Adrenal gland (tissue), 12 donors: Measurements from ENCODE around the gene CAT. TPM values are rescaled to one million over a fixed set of nuclear protein-coding genes. Genes with fewer than 3 reads are reported as not detected.

Source experiments
- DNase-seq, 7 donors: peaks; one replicate each; pipeline ENCODE4 v3.0.0-alpha.2; 2019 to 2020
- H3K27ac ChIP-seq, 5 donors: fragments of 200-600 bp; sonication (generic) in 4 of 5; 1 replicate in 3 of 5; 2 replicates in 2 of 5; pipeline versions ENCODE4 v1.5.1 to v1.8.0; 2016 to 2020; ENCODE audit warnings: mild to moderate bottlenecking in 1 of 5
- H3K27me3 ChIP-seq: fragments of 200-600 bp; 2 replicates; pipeline ENCODE4 v1.8.0; 2021
- H3K36me3 ChIP-seq, 2 donors: fragments of 200-600 bp; replicated peaks in 1 of 2; 1 replicate in 1 of 2; 2 replicates in 1 of 2; pipeline versions ENCODE4 v1.5.1 to v1.8.0; 2018 to 2022
- H3K4me1 ChIP-seq, 2 donors: fragments of 200-600 bp; replicated peaks in 1 of 2; 1 replicate in 1 of 2; 2 replicates in 1 of 2; pipeline versions ENCODE4 v1.5.1 to v1.8.0; 2018 to 2021
- H3K4me3 ChIP-seq, 4 donors: fragments of 200-600 bp; sonication (generic) in 3 of 4; one replicate each; pipeline ENCODE4 v1.5.1; 2016 to 2018
- H3K9me3 ChIP-seq, 3 donors: fragments of 200-600 bp; sonication (generic) in 1 of 3; replicated peaks in 1 of 3; 1 replicate in 2 of 3; 2 replicates in 1 of 3; pipeline versions ENCODE4 v1.5.1 to v1.8.0; 2016 to 2021
- CTCF ChIP-seq, 6 experiments: fragments of 450-650 bp in 4 of 6; fragments of 200-600 bp in 2 of 6; sonication (generic) in 1 of 6; IDR thresholded peaks; 1 replicate in 5 of 6; 2 replicates in 1 of 6; pipeline versions ENCODE4 v1.5.1 to v1.8.0; 2016 to 2021; ENCODE audit warnings: antibody characterized with exemption in 6 of 6, mild to moderate bottlenecking in 2 of 6, moderate library complexity in 1 of 6
- POLR2A ChIP-seq, 2 donors: fragments of 450-650 bp; IDR thresholded peaks; one replicate each; pipeline ENCODE4 v1.6.1; 2017; ENCODE audit warnings: antibody characterized with exemption in 2 of 2, mild to moderate bottlenecking in 2 of 2, moderate library complexity in 1 of 2
- WGBS, 4 donors: extraction: QIAGEN DNeasy Blood & Tissue Kit in 2 of 4; methylation state at CpG; one replicate each; pipeline versions ENCODE4 v1.1.5 to v1.1.7; 2013 to 2017; 5-methylcytosine and 5-hydroxymethylcytosine counted together
- intact Hi-C, 2 donors: fragments of 100-400 bp; cut with DNase I; formaldehyde crosslinking; loops; one replicate each; pipeline versions ENCODE4 v1.14.1 to v1.15.0; 2022 to 2023
- polyA plus RNA-seq, 3 donors: library from polyadenylated mRNA; stranded (reverse); fragments of 200-250 nt in 2 of 3; fragments of 350-450 nt in 1 of 3; fragmentation: Illumina TruSeq in 1 of 3; extraction: RNeasy Lipid Tissue Mini Kit (QIAGEN cat#74804) in 1 of 3; gene quantifications; one replicate each; pipeline ENCODE4 v1.2.3, GENCODE V29; 2013 to 2014
- total RNA-seq, 9 donors: library from RNA; depleted of rRNA in 4 of 9; stranded (reverse); fragments of >200 nt in 4 of 9; fragments of 120-200 nt in 1 of 9; fragmentation: NEBNext Ultra II Directional in 1 of 9; extraction: Animal tissue kit (Norgen Biotek cat#: 25700) in 1 of 9; gene quantifications; one replicate each; pipeline versions ENCODE4 v1.1.0 to v1.2.4, GENCODE V29; 2013 to 2023
- donor health status: healthy with polysubstance abuse.
- donor health status: Bipolar disorder and iron deficiency.
- donor health status: DM: yes; HTN: yes; CAD: no.
- donor health status: DM: no; HTN: no; CAD: no.
- donor health status: DM: no; HTN: no; CAD: no.
- donor health status: DM: yes; HTN: yes; CAD: no.

Gene CAT
- total and polyA plus RNA-seq, 12 donors = 45.8 to 302 (median 209) TPM

- H3K4me1 ChIP-seq = no peaks in the 10 kb centered on the region
- no peaks in the 10 kb centered on the region for H3K36me3 ChIP-seq
- intact Hi-C loops = no loop called here
- peaks cover 0 to 12% (median 0%) of the 10 kb centered on the region in 3 donors for H3K9me3 ChIP-seq
- no peak overlapping the region for H3K27ac ChIP-seq
- WGBS, 4 donors = 64 to 98% (median 77%) methylated on average over 3 of the region's 3 CpGs
- H3K4me3 ChIP-seq = no peak overlapping the region
- no peak for TF ChIP-seq CTCF (IDR thresholded peaks at IDR 0.05)
- no peak for TF ChIP-seq POLR2A (IDR thresholded peaks at IDR 0.05)
- no peaks in the 10 kb centered on the region for H3K27me3 ChIP-seq
- DNase-seq = no peak
These were observed 27.6 kb upstream of the CAT start for GRCh38 chr11:34411111-34411510.

- H3K27me3 ChIP-seq = no peaks in the 10 kb centered on the region
- no peak for DNase-seq
- no peak for TF ChIP-seq POLR2A (IDR thresholded peaks at IDR 0.05)
- no peak for TF ChIP-seq CTCF (IDR thresholded peaks at IDR 0.05)
- H3K9me3 ChIP-seq = peaks cover 0 to 12% (median 0%) of the 10 kb centered on the region in 3 donors
- H3K4me3 ChIP-seq = no peak overlapping the region
- H3K4me1 ChIP-seq = no peaks in the 10 kb centered on the region
- intact Hi-C loops = no loop called here
- H3K36me3 ChIP-seq = no peaks in the 10 kb centered on the region
- 87 to 96% (median 91%) methylated on average over 2 of the region's 2 CpGs for WGBS, 4 donors
- H3K27ac ChIP-seq = no peak overlapping the region
These were observed 26.9 kb upstream of the CAT start for GRCh38 chr11:34411791-34412190.

GRCh38 chr11:34413263-34413662 lies 25.5 kb upstream of the CAT start:
- Histone ChIP-seq H3K4me1 (no peaks in the 10 kb centered on the region), H3K27ac (no peak overlapping the region), H3K36me3 (no peaks in the 10 kb centered on the region), H3K4me3 (no peak overlapping the region), H3K27me3 (no peaks in the 10 kb centered on the region), H3K9me3 (peaks cover 0 to 12% (median 0%) of the 10 kb centered on the region in 3 donors)
- WGBS, 4 donors = 72 to 88% (median 75%) methylated on average over 1 of the region's 1 CpG
- intact Hi-C loops = no loop called here
- no peak for DNase-seq
- no peak for TF ChIP-seq POLR2A (IDR thresholded peaks at IDR 0.05)

GRCh38 chr11:34415538-34415937 lies 23.2 kb upstream of the CAT start:
- intact Hi-C loops = no loop called here
- no peaks in the 10 kb centered on the region for H3K36me3 ChIP-seq
- no peak for TF ChIP-seq CTCF (IDR thresholded peaks at IDR 0.05)
- TF ChIP-seq POLR2A (IDR thresholded peaks at IDR 0.05) = no peak
- WGBS, 4 donors = 34 to 69% (median 57%) methylated on average over 4 of the region's 4 CpGs
- no peaks in the 10 kb centered on the region for H3K4me1 ChIP-seq
- H3K4me3 ChIP-seq = no peak overlapping the region
- no peak for DNase-seq
- peaks cover 0 to 12% (median 0%) of the 10 kb centered on the region in 3 donors for H3K9me3 ChIP-seq
- H3K27ac ChIP-seq = no peak overlapping the region
- H3K27me3 ChIP-seq = no peaks in the 10 kb centered on the region

- H3K4me3 ChIP-seq = no peak overlapping the region
- no peaks in the 10 kb centered on the region for H3K36me3 ChIP-seq
- no peaks in the 10 kb centered on the region for H3K4me1 ChIP-seq
- no peak for DNase-seq
- H3K27ac ChIP-seq = no peak overlapping the region
- H3K9me3 ChIP-seq = peaks cover 0 to 12% (median 0%) of the 10 kb centered on the region in 3 donors
- WGBS, 4 donors = 36 to 84% (median 41%) methylated on average over 1 of the region's 1 CpG
- TF ChIP-seq CTCF (IDR thresholded peaks at IDR 0.05) = no peak
- no peak for TF ChIP-seq POLR2A (IDR thresholded peaks at IDR 0.05)
- H3K27me3 ChIP-seq = no peaks in the 10 kb centered on the region
- intact Hi-C loops = no loop called here
These were observed 22.6 kb upstream of the CAT start for GRCh38 chr11:34416088-34416487.
